UCSD-AML1 (cell line): ENCODE results near the gene ADGRB3.

Experiments
- DNase-seq: peaks from one replicate; lab custom pipeline; 2025; ENCODE audit not compliant: unreplicated experiment; lab: John Stamatoyannopoulos, UW

The ADGRB3 gene

GRCh38 chr6:68634726-68635411 is at the start of gene ADGRB3:
TSS of gene ADGRB3 (plus strand) at chr6:68635282. CDS start at chr6:68638676, 3,394 bp downstream.
- DNase-seq, result peak; percentile 22

DNA sequence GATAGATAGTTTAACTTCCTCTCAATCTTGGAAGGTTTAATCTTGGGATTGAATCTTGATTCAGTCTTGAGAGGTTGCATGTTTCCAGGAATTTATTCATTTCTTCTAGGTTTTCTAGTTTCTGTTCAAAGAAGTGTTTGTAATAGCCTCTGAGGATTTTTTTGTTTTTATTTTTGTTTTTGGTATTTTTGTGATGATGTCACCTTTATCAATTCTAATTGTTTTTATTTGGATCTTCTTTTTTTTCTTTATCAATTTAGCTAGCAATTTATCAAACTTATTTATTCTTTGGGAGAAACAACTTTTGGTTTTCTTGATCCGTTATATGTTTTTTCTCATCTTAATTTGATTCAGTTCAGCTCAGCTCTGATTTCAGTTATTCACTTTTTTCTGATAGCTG is 41.5 kb upstream of the ADGRB3 start:
- no peak for DNase-seq

GRCh38 chr6:68597642-68598041 is 37.4 kb upstream of the ADGRB3 start:
- no peak for DNase-seq

GRCh38 chr6:68615938-68616337 is 19.1 kb upstream of the ADGRB3 start:
- no peak for DNase-seq

DNA sequence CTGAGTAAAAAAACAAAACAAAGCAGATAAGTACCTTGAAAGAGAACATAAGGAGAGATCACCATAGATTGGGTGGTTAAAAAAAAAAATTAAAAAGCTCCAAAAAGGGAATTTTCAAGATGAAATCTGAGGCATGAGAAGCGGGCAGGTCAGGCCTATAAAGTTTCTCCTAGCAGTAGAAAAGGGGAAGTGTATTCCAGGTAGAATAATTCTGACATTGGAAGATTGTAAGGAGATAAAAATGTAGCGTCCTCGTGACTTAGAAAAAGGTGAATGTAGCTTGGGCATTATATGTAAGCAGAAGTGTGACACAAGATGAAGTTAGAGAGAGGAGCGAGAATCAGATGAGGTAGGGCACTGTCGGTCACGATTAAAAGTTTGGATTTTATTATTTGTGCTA is 9.1 kb upstream of the ADGRB3 start:
- DNase-seq, result no peak

- no peak for DNase-seq
These were observed 6.9 kb upstream of the ADGRB3 start for GRCh38 chr6:68628161-68628560.

- DNase-seq, result no peak
These were observed 2.3 kb upstream of the ADGRB3 start for GRCh38 chr6:68632734-68633133.

- DNase-seq, result no peak
These were observed 1.7 kb upstream of the ADGRB3 start for GRCh38 chr6:68633281-68633971.

GRCh38 chr6:68633972-68634725 is 933 bp upstream of the ADGRB3 start:
- DNase-seq, result no peak

DNA sequence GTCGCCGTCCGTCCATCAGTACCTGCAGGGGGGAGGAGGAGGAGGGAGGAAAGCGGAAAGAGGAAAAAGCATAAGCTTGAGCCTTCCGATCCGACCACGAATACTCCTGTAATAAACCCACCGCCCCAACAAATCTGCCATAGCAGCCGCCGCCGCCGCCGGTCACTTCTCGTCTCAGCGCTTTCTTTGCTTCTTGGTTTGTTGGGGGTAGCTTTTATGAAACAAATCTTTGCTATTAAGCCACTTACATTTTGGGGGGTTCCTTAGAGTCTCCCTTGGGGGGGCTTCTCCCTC is 277 bp downstream of the ADGRB3 start:
- no peak for DNase-seq

DNA sequence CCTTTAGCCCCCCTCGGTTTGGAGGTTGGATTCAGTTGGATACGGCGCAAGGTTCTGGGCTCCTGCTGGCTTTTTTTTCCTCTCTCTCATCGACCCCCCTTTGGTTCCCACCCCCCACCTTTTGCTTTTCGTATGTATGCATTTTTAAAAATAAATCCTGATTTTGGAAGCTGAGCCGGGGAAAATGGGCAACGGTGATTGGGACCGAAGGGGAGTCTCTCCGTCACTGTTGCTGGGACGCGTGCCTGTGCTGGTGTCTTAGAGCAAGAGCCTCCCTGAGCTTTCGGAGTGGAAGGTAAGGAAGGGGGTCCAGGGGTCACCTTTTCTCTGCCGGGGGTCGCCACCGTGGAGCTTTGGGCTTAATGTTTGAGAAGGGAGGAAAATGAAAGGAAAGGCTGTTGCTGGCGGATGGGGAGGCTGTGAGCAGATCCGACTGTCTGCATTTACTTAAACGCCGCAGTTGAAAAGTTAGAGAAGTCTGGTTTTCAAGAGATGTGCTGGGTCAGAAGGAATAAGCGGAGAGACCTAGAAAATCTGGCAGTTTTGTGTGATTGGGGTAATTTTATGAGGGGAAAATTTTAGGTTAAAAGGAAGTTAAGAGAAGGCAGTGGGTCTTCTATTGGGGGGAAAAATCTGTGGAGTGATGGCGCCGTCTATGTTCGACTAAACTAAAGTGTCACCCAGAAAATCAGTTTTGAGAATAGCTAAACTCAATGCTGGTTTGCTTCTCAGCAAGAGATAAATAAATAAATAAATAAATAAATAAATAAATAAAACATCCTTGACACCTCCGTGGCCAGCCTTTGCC is 828 bp downstream of the ADGRB3 start:
- DNase-seq, result peak; percentile 8

DNA sequence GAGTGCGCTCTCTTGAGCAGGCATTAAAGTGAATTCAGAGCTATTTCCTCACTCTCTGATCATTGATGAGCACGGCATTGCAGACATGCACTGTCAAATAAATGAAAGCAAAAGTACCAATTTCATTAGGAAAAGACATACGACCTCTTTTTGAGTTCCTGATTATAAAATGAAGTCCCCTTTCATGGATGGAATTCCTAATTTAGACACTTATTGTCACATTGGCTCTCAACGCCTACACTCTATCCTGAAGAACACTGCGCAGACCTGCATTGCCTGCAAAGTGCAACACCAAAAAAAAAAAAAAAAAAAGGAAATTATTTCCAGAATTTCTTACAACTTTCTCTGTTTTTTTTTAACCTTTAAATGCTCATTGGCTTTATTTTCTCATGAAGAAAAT is 1.6 kb downstream of the ADGRB3 start:
- DNase-seq, result no peak

GRCh38 chr6:68637071-68637470 is 2.0 kb downstream of the ADGRB3 start:
- DNase-seq, result no peak

DNA sequence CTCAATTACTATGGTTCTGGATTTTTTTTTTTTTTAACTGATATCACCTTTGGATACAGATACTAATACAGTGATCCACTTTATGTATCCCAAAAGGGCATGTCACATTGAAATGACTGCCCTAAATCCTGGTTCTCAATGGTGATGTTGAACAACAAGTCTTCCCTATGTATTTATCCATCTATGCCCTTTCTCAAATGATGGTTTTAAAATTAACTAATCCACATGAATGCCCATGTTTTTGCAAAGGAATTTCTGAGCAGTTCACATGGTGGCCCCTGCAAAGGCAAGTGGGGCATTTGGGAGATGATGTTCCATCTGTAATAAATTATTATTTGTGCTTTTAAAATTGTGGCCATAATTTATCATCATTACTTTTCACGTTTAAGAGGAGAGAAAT is 2.7 kb downstream of the ADGRB3 start:
- DNase-seq, result no peak

GRCh38 chr6:68638230-68638900 is 3.3 kb downstream of the ADGRB3 start:
- peak; percentile 12 for DNase-seq

DNA sequence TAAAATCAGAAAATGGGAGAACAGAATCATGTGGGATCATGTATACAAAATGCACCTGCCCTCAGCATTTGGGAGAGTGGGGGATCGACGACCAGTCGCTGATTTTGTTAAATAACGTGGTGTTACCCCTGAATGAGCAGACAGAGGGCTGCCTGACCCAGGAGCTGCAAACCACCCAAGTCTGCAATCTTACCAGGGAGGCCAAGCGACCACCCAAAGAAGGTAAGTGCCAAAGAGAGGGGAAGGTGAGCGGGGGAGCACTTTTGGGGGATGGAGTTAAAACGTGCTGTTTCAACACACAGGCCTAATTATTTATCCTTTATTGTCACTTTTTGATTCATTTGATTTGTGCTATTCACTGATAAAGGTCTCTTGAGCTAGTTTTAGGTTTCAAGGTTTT is 4.1 kb downstream of the ADGRB3 start:
- peak; percentile 9 for DNase-seq

DNA sequence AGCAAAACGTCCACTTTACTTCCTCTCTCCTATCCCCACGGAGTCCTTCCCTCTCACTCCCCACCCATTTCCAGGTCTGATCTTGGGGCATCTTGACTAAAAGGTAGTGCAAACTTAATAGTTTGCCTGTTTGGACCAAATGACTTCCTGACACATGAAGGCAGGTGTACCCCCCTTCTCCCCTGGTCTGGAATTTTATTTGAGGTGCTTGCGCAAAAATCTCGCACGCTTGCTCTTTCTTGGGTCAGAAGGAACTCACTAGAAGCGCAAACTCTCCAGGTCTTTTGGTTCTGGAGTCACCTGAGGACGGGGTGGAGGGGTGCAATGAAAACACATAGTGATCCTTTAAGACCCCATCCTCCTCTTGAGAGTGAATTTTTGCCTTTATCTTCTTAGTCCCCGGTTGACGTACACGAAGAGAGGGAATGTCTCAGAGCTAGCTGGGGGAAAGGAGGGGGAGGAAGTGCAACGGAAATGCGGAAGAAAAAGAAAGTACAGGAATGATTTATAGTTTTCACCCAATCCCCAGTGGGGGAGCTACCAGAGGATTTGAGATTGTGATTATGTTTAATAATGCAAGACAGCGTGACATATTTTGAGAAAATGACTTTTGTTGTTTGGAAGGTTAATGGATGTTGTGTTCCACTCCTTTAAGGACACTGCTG is 4.9 kb downstream of the ADGRB3 start:
- DNase-seq, result no peak

DNA sequence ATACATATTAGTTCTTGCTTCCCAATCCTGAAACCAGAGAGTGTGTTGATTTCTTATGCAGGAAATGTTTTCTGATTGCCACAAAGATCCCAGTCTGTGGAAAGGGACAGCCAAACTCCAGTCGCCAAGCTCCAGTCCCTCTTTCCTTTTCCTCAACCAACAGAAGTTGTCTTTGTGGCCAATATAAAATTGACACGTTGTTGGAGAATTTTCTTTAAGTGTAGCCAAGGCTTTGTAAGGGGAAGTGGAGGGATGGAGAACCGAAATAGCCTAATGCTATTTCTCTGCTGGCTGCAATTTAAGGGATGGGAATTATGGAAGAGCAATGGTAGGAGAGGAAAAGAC is 5.4 kb downstream of the ADGRB3 start:
- no peak for DNase-seq

GRCh38 chr6:68641172-68641571 is 6.1 kb downstream of the ADGRB3 start:
- no peak for DNase-seq

DNA sequence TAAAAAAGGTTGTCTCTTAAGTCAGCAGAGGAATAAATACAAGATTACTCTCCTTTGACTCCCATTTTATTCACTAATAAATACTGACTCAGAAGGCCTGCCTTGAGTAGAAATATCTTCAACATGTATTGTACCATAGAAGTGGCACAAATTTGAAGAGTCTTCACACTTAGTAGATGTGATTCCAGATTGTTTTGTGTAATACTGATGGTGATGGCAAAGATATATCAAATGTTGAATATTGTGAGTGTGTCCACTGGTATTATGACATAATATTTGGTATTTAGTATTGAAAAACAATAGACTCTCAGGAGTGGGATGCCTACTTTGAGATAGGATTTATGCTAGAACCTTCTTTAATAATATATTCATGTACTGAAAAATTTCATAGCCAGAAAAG is 7.0 kb downstream of the ADGRB3 start:
- DNase-seq, result no peak

GRCh38 chr6:68642977-68643376 is 7.9 kb downstream of the ADGRB3 start:
- DNase-seq, result no peak
